Measurements from ENCODE around the gene PTPRT.
"Not testable (repeated sequence)": the region's sequence is repeated elsewhere in the genome, so short reads cannot be mapped to it uniquely, and the experiment has no call there.

PTPRT gene

DNA sequence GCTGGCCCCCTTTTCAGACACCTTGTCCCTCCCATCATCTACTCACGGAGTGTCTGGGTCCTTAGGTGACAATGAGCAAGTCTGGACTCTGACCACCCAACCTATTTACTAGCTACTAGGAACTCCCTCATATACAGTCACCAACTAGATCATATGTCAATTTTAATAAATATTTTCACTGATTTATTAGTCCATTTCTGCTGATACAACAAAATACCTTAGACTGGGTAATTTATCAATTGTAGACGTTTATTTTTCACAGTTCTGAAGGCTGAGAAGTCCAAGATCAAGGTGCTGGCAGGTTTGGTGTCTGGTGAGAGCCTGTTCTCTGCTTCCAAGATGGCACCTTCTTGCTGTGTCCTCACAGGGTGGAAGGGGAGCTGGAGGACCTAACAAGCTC is 229.7 kb downstream of the PTPRT start:
- DNase-seq: no peak

GRCh38 chr20:42958367-42959069 is 231.2 kb downstream of the PTPRT start:
- DNase-seq: no peak

DNA sequence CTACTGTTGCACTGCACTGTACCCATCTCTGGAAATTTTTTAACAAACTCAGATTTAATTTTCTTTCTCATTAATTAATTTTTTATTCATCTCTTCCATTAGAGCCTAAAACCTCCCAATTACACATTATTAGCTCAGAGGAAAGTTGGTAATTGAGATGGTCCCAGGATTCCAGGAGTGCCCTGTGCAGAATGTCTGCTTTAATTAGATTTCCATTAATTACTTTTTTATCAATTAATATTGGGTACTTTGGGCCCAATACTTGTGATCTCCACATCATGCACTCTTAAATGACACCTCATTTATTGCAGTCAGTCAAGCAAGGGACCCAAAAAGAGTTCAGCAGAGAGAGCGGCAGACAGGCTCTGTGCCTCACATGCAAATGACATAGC is 232.0 kb downstream of the PTPRT start:
- DNase-seq: no peak

- DNase-seq: no peak
These were observed 232.5 kb downstream of the PTPRT start for GRCh38 chr20:42957018-42957703.

DNA sequence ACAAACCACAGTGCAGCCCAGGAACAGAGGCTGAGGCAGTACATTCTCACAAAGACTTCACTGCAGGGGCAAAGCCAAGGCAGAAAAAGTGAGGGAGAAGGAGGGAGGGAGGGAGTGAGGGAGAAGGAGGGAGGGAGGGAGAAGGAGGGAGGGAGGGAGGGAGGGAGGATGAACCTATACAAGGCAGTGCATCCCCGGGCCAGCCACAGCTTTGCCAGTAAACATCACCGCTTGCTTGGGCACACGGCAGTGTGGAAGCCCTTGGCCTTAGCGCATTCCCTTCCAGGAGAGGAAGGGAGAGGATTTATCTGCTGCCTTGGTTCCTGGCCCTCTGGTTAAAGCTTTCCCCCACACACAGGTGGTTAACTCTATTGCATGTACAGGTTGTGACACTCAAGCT is 234.0 kb downstream of the PTPRT start:
- no peak for DNase-seq

DNA sequence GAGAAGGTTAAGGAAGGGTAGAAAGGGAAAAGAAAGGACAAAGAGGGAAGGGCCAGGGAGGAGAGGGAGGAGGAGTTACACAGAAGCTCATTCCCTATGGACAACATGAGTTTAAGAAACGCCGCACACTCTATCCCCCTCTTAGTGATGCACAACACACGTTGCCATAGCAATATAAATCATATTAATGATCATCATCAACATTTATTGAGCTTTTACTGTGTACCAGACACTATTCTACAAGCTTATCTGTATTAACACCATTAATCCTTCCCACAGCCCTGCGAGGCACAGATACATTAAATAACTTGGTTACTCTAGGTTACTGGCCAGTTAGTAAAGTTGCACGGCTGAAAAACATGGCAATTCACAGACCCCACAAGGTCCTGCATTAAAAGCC is 234.8 kb downstream of the PTPRT start:
- DNase-seq: no peak

DNA sequence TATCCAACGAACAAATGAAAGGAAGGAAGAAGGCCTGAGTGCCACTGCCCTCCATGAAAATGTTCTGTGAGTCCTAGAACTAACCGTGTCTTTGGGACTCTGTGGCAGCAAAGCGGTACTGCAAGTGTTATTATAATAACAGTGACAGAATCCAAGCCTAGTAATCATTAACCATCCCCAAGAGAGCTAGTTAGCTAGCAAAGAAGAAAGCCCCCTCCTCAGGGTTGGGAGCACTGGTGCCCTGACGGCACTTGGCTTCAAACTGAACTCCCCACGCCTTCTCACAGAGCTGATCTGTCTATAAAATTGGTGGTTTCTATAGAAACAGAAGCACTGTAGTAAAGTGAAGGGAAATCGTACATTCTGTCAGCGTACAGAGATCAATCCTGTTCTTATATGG is 239.8 kb downstream of the PTPRT start:
- no peak for DNase-seq

DNA sequence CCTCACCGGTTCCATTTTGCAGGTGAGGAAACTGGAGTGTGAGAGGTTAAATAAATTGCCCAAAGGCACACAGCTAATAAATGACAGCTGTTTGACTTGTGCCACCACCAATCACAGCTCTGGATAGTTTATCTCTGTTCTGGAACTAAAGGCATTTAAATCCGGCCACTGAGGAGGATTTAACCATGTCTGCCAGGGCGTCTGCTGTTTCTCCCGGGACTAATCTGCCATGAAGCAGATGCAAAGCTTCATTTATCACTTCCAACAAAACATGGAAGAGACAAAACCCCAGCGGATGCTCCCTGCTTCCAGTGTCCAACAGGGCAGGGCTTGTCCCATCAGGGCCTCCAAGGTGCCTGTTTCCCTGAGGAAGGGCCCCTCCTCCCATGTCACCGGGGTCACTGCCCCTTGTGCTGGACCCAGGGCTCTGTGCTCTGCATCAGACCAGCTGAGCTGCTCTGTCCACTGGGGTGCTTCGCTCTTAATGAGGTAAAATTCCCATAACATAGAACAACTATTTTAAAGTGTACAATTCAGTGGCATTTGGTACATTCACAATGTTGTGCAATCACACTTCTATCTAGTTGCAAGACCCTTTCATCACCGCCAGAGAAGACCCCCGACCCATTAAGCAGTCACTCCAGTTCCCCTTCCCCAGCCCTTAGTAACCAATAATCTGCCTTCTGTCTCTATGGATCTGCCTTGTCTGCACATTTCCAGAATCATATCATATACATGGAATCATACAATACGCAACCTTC is 244.3 kb downstream of the PTPRT start:
- DNase-seq: no peak

DNA sequence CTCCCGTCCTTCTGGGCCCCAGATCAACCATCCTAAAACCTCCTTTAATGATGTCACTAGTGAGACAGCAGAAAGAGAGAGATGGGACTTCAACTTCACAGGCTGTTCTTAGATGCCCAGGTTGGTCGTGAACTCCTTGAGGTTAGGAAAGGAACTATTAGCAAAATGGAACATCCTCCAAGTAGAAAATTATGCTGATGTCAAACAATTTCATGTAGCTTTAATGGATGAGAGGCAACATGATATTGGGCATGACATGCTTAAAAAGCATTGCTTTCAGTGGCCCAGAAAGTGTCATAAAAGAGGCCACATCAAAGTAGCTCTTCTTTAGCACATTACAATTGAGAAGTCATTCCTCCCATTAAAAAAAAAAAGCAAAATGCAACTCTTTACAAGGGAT is 248.1 kb downstream of the PTPRT start:
- DNase-seq: no peak

GRCh38 chr20:42938441-42939205 is 251.1 kb downstream of the PTPRT start:
- DNase-seq: no peak

DNA sequence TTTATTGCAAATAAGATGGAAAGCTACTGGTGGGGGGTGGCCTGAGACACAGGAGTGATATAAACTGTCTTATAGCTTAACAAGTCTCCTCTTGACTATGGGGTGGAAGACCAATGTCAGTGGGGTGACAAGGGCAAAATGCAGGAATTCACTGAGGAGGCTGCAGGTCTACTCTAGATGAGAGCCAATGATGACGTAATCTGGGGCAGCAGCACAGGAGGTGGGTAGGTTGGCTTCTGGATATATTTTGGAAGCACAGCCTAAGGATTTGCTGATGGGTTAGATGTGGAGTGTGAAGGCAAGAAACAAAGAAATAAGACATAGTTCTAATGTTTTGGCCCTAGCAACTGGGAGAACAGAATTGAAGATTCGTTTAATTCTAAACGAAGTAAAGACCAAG is 253.2 kb downstream of the PTPRT start:
- no peak for DNase-seq

DNA sequence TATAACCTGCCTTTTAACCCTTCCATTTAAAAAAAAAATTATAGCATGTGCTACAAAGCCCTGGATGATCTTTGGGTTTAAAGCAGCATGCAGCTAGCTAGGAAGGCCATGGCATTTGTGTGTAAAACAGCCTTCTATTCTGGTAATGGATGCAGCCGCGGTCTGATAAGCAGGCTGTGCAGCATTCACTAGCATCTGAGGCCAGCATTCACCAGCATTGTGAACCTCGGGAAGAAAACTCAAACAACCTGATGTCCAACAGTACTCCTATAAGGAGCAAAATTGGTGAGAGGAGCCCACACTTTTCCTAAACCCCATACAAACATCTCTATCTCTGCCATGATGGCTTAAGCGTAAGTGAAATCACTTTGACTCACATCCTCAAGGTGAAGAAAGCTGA is 265.5 kb downstream of the PTPRT start:
- no peak for DNase-seq

DNA sequence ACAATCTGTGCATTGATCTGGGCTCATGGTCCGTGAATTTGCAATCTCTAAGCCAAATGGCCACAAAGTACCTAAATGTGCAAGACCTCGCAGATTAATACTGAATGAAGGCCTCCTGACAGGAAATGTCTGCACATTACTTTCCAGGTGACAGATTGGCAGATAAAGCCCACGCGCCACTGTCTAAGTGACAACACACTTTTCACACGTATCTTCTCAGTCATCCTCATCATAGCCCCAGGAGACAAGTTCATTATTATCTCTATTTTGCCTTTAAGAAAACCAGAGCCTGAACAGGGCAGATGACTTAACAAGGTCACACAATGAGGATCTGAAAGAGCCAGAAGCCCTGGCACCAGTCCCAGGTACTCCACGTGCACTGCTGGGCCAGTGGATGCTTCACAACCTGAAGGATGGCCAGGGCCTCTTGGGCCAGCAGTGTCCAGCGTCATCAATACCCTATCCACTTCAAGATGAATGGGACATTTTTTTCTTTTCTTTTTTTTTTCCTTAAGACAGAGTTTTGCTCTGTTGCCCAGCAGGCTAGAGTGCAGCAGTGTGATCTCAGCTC is 266.3 kb downstream of the PTPRT start:
- DNase-seq: no peak

DNA sequence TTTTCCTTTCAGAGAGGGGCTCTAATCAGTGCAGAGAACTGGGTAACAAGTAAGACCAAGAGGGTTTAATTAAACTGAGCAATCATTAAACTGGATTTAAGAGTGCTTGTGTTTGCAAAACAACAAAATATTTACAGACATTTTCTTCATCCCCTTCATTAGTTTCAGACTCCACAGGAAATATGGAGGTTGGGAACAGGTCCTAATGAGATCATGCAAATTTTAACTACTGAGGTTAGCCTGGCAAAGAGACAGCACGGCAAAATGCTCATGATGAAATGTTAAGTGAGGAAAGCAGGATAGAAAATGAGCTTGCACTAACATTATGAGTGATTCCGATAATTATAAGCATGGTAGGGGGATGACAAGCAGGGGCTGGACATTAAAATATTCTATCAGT is 268.9 kb downstream of the PTPRT start:
- DNase-seq: no peak

- DNase-seq: no peak
These were observed 270.4 kb downstream of the PTPRT start for GRCh38 chr20:42919316-42919715.

DNA sequence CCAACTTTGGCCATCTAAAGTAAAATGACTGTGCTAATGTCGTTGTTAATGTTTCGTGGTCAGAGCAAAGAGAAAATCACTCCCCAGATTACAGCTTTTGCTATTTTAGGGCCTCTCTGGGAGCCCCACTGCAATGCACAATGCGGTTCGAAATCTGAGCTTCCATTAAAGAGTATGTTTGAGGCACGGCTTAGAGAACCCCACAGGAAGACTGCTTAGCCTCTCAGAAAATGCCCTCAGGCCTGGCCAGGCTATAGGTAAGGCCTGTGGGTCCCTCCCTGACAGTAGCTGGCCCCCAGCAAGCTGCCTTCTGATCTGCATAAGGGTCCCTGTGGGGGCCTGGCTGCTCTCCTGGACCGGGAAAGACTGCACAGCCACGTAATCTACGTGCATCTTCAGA is 274.6 kb downstream of the PTPRT start:
- no peak for DNase-seq

- no peak for DNase-seq
These were observed 275.4 kb downstream of the PTPRT start for GRCh38 chr20:42914302-42914701.

GRCh38 chr20:42910808-42911207 is 278.9 kb downstream of the PTPRT start:
- not testable (repeated sequence) for DNase-seq

GRCh38 chr20:42907730-42908129 is 282.0 kb downstream of the PTPRT start:
- DNase-seq: no peak

- no peak for DNase-seq
These were observed 283.6 kb downstream of the PTPRT start for GRCh38 chr20:42906120-42906519.

DNA sequence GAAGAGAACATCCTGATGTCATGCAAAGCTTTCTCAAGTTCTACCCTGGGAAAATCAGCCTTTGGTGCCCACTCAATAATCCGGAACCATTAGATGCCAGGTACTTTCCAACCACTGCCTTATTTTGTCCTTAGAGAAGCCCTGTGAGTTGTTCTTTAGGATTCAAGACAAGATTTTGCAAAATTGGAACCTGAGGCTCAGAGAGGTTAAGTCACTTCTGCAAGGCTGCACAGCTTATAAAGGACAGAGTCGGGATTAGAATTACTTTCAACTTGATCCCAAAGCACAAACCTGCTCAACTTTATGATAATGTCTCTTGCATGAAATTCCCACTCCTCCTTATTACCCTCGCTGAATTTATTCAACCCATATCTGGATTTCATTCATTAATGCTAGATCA is 287.2 kb downstream of the PTPRT start:
- DNase-seq: no peak

DNA sequence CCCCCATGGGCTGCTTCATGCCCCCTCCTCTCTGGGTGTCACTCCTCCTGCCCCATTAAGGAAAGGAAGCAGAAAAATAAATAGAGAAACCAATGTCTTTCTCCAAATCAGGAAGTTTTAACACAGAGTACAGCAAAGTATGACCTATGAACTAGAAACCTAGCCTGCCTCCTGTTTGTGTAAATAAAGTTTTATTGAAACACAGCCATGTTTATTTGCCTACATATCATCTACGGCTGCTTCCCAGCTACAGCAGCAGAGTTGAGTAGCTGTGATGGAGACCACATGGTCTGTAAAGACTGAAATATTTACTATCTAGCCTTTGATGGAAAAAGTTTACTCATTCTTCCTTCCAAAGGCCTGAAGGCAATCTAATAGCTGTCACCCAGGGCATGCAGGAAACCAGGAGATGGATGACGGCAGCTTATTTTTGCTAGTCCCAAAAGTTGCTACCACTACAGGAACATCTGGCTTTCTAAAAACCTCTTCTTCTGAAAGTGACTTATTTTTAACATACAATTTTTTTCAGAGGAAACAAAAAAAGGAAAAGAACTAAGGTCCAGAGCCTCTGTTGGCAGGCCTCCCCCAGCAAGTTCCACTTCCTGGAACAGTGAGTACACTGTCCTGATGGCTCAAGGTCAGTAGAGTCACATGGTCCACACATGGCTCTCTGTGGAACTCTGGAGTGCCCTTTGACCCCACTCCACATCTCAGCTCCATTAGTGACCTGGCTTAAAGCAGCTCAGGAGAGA is 287.8 kb downstream of the PTPRT start:
- DNase-seq: no peak

Data from retina (tissue), 1 donor.